Activated T-cell treated with anti-CD3 and anti-CD28 coated beads, Interleukin-2, amount 50 U/mL, for 48 hours (primary cell): Measurements from ENCODE around the gene LRRC32.

Experiments used
- DNase-seq, 2 experiments: peaks; one replicate each; pipeline ENCODE4 v3.0.0-alpha.2; 2020

Gene LRRC32

DNA sequence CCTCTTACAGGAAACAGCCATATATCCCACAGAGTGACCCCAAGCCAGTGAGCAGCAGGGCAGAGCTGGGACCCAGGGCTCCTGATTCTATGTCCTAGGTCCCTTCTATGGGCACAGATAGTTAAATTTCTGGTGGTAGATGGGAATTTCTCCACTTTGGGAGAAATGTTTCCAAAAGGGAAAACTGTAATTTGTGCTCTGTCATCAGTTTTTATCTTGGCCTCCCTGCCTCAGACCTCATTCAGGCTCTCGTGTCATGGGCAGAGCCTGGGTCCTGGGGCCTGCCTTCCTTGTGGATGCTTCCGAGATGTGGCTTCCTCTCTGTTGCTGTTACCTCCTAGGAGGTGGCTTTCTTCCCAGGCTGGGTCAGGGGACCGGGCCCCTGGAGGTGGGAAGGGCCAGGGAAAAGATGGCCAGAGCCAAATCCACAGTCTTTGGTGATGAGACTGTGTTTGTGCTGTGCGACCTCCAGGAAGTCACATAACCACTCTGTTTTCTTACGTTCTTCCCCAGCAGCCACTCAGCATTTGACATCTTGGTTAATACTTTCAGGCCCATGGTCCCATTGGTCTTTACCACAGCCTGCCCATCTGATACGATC lies 8.6 kb downstream of the LRRC32 start:
- no peak for DNase-seq

DNA sequence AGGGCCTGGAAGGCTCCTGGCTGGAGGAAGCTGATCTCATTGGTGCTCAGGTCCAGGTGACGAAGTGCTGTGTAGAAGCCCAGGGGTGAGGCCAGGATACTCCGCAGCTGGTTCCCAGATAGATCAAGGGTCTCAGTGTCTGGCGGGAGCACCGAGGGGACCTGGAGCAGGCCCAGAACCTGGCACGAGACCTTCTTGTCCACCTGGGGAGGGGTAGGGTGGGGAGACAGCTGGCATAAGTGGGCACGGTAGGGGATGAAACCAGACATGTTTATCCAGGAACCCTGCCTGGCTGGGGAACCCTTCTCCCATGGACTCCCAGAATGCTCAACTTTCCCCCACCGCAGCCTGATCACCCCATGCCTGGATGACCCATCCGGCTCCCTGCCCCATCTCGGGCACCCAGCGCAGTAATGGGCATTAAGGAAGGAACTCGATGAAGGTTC lies 9.2 kb downstream of the LRRC32 start:
- DNase-seq = no peak

DNA sequence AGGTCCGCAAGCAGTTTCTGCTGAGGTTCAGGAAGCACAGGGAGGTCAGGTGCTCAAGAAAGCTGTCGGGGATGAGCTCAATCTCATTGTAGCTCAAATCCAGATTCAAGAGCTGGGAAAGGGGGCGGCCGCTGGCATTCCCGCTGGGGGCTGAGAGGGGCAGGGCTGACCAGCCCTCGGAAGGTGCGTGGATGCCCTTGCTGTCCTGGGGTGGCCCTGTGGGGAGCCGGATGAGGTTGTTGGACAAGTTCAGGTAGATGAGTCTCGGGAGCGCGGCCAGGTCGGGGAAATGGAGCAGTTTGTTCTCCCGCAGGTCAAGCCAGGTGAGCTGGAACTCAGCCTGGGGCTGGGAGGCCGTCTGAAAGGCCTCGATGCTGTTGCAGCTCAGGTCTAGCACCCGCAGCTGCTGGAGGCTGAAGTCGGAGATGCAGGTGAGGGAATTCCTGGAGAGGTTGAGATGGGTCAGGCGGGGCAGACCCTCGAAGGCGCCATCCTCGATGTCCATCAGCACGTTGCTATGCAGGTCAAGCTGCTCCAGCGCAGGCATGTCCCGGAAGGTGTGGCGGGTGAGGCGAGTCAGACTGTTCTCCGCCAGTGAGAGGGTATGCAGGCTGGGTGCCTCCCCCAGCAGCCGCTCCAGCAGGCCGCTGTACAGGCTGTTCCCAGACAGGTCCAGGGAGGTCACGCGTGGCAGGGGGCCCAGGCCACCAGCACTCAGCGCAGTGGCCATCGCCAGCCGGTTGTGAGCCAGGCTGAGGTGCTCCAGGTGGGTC lies 9.8 kb downstream of the LRRC32 start:
- no peak for DNase-seq

DNA sequence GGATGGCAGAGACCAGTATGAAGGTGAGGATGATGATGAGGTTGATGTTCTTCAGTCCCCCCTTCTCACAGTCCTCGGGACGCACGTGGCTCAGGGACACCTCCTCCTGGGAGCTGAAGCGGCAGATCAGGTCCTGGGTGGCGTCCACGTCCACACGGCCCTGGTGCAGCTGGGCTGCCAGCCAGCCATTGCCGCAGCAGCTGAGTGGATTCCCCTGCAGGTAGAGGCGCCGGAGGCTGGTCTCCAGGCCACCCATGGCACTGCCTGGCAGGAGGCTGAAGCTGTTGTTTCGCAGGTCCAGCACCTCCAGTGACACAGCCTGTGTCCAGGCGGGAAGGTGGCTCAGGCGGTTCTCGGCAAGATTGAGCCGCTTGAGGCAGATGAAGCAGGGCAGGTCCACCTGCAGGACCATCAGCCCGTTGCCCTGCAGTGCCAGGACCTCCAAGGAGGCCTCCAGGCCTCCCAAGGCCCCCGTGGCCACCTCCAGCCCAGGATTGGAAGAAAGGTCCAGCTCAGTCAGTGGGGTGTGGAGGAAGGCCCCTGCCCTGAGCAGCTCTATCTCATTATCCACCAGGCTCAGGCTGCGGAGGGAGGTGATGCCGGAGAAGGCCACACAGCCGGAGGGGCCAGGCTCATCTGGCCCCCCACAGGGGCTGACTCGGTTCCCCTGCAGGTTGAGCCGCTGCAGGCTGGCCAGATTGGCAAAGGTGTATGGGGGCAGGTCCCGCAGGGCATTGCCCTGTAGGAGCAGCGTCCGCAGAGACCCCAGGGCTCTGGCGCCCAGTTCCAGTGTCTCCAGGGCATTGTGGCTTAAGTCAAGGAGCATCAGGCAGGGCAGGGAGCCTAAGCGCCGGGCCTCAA lies 10.6 kb downstream of the LRRC32 start:
- DNase-seq = no peak

DNA sequence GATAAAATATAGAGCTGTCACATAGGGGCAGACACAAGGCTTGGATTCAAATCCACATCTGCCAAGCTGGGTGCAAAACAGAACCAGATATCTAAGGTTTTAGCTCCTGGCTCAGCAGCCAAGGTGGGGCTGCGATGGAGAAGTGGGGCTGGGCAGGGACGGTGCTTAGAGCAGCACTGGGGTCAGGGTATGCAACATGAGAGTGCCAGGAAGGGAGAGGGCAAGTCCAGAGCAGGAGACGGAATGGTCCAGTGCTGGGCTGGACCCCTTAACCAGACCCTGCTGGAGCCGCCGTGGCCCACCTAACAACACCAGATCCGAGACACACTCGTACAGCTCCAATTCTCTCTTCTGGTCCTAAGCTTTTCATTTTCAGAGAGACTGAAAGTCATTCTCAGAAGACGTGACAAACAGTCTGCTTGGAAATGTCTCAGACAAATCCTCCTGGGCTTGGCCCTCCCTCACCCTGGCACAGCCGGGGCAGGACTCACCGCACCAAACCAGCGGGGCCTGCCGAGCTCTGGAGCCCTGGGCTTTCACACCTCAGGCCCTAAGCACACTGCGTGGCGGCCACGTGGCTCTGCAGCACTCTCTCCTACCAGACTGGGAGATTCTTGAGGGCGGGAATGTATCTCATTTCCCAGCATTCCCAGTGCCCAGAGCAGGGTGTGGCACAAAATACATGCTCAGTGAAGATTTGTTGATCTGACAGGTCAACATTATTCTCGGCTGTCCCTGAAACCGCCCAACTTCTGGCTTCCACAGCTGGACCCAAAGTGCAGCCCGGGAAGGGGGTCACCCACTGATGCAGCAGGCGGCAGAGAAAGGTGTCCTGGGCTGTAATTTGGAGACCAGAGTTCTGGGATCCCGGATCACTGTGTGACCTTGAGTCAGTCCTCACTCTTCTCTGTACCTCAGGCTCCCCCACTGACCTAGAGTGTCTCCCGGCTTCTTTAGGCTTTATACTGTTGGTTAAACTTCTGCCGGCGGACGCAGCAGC lies 11.6 kb downstream of the LRRC32 start:
- no peak for DNase-seq

DNA sequence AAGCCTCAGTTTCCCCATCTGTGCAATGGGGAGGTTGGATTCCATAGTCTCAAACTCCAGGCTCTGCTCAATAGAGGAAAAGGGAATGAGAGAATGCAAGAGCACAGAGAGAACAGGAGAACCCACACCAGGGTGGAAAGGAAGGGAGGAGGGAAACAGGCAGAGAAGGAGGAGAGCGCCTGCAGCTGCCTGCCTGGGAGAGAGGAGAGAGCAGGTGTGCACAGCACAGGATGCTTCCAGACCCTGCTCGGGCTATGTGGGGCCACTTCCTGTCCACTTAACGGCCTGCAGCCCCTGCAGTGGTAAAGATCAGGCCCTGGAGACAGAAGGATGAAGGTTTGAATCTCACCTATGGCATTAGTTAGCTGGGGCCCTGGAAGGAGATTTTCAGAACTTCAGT lies 12.3 kb downstream of the LRRC32 start:
- DNase-seq = no peak

DNA sequence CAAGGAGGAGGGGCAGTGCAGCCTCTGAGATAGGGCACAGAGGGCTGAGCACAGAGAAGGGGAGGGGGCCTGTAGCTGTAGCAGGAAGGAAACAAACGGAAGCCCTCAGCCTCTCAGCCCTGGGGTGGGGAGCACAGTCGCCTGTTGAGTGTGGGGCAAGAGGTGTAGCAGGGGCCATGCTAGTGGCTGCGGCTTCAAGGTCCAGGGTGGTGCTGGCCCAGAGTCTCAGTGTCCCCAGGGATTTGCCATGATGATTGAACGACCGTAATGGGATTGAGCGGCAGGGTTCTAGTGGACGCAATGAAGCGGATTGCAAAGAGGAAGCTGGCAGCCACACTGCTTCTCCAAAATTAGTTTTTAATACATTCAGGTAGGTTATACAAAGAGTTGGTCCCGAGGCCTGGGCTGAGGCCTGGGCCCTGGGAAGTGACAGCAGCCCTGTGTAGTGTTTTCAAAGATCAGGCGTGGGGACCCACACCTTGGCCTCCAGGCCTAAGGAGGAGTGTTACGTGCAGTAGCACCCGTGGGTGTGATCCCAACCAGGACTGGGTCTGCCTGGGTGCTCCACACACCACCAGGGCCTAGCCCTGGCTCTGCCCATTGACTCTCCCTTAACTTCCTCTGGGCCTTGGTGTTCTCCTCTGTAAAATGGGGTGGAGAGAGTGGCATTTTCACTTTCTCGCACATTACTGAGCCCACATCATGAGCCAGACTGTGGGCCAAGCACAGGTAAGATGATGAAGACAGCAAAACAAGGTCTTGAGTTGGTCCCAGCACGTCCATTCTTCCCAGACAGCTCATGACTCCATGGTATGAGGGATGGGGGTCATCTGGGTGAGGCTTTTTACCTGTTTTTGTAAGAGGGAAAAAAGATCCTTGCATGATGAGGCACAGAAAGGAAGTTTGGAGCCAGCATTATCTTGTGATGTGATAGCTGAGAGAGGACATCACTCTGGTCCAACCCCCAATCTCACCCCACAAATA lies 13.1 kb downstream of the LRRC32 start:
- no peak for DNase-seq

DNA sequence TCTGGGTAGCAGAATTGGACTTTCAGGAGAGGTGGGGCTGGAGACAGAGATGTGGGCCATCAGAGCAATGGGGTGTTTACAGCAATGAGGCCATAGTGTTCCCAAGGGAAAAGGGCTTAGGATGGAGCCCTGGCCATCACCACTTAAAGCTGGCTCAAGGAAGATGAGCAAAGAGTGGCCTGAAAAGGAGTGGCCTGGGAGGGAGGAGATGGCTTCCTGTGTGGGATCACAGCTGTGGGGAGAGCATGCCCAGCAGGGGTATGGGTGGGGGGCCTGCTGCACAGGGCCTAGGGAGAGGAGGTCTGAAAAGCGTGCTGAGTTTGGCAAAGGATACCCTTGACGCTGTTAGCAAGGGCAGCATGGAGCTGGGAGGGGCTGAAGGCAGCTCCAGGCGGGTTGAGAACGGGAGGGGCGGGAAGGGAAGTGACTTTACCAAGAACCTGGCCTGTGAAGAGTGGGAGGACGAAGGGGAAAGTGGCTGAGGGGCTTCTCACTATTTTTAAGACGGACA lies 13.9 kb downstream of the LRRC32 start:
- no peak for DNase-seq

DNA sequence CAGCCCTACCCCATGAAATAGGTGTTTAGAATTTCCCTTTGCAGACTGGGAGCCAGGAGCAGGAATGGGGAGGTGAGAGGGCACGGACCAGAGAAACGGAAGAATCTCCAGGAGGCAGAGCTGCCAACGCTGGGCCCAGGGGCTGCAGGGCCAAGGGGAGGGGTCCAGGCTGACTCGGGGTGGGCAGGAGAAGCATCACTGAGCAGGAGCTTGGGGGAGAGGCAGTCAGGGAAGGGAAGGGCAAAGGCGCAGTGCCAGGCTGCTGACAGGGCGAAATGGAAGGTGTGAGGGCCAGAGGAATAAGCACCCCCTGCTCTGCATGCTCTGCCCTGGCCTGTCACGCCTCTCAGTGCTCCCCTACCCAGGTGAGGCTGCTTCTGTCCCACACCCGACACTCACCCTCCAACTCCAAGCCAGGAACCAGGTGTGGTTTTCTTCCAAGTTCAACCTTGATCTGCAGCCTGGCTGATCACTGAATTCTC lies 14.5 kb downstream of the LRRC32 start:
- DNase-seq = no peak

DNA sequence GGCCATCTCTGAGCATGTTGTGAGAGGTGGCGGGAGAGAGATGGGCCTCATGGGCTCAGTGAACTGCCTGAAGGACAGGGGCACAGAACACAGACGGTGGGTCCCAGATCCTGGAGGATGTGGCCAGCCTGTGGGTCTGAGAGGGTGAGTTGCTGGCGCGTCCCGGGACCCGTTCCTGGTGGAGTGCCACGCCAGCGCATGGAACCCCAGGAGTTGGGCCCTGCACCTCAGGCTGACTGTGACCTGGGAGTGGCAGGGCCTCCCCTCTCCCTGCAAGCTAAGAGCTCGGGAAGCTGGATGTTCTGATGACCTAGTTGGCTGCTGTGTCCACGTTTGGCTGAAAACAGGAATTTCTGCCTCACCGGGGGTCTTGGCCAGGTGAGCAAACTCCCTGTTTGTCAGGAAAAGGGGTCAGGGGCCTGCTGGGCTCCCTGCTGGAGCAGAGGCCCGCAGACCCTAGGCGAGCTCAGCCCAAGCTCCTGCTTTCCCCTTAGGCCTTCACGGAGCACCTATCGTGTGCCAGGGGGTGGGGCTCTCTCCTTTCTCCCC lies 15.0 kb downstream of the LRRC32 start:
- no peak for DNase-seq

DNA sequence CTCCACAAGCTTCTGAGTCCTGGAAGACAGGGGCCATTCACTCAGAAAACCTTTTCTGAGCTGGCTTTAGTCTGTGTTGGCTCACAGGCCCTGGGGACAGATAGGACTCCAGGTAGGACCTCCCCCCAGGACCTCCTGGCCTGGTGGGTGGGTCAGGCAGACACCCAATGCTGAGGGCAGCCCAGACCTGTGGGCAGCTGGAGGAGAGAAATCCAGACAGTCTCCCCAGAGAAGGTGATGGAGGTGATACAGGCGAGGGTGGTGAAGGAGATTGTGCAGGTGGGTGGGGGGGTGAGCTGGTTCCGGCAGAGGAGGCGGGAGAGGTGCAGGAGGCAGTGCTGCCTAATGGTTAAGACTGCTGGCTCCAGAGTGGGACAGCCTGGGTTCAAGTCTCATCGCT lies 15.6 kb downstream of the LRRC32 start:
- DNase-seq = no peak

DNA sequence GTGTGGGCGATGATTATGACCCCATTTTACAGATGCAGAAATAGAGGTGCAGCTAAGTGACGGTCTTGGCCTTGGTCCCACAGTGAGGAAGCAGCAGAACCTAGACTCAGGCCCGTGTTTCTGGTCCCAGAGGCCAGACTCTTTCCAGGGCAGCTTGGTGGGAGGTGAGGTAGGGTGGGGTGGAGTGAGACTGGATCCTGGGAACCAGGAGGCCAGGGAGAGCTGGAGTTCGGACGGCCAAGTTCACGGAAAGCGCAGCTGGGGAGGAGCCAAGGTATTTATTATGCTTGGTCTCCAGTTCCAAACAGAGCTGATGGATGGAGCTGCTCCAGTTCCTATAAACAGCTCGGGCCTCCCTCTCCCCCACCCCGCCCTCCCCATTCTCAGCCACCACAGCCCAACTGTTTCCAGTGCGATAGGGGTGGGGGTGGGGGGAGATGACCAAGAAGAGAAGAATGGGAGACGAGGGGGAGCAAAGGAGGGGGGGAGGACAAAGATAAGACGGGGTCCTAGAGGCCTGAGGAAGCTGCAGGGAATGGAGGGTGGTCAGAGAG lies 16.2 kb downstream of the LRRC32 start:
- no peak for DNase-seq

DNA sequence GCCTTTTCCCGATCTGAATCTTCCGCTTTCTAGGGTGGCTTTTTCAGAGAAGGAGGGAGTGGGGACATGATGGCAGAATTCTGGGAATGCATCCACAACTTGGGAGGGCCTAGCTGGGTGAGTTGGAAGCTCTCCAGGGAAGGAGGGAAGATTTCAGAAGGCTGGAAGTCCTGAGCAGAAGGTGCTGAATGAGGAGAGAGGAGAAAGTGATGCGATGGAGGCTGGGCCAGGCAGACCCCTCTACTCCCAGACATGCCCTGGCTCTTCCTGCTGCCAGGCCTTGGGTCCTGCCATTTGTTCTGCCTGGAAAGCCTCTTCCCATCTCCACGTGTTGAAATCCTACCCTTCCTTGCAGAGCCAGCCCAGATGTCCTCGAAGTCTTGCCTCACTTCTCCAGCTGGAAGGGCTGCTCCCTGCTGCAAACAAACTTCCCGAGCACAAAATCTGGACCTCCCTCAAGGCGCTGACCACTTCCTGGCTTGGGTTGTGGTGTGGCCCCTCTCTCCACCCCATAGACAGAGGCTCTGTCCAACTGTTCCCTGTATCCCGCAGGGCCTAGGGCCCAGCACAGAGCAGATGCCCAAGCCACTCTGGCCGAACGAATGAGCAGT lies 16.8 kb downstream of the LRRC32 start:
- DNase-seq = no peak

DNA sequence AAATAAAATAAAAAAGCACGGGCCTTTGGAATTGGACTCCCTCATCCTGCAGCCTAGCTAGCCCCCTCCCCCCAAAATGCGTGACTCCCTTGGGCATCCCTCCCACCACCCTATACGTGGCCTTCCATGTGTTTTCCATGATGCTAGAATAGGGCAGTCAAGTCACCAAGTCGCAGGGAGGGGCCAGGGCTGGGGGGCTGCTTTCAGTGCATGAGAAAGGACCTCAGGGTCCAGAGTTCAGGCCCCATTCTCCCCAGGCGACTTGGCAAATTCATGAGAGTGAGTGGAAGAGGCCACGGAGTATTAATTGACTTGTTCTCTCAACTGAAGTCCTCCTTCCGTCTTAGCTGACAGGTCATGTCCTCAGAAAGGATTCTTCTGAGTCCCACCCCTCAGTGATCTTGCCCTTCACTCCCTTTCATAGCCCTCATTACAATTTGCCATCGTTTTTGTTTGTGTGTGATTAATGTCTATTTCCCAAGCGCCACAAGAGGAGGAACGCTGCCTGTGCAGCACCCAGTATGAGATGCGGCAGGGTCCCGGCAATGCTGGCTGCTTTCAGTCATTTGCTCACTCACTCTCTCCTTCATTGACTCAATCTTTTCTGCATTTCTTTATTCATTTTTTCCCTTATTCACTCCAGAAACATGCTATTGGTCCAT lies 17.4 kb downstream of the LRRC32 start:
- no peak for DNase-seq

DNA sequence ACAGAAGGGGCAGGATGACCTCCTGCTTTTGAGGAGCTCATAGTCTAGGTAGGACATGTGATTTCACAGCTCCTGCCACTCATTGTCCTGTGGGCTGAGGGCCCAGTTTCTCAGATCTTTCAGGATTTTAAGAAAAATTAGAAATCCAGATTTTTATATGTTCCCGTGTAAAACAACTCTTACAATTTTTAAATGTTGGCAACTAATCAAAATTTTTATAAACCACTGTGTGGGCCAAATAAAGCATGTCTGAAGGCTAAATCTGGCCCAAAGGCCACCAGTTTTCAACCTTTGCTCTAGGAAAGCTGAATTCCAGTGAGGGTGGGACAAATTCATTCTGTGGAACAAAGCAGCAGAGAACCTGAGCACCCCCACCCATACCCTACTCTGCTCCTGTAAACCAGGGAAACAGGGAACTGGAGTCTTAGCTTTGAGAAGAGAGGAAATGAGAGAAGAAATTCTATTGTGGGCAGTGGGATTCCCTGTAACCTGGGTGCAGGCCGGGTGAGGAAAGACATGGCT lies 20.6 kb downstream of the LRRC32 start:
- no peak for DNase-seq

DNA sequence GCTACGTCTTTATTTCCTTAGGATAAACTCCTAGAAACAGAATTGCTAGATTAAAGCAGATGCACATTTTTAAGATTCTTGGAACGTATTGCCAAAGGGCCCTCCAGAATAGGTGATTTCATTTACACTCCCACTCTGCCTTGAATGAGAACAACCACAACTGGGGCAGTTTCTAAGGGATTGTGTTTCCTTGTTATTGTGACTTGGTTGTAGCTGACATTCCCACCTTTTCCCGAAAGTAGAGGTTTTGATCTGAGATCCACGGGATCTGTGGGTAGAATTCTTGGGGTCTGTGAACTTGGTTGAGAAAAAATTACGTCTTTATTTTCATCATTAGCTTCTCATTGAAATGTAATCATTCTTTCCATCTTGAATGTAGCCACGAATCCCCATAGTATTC lies 21.5 kb downstream of the LRRC32 start:
- DNase-seq = no peak

DNA sequence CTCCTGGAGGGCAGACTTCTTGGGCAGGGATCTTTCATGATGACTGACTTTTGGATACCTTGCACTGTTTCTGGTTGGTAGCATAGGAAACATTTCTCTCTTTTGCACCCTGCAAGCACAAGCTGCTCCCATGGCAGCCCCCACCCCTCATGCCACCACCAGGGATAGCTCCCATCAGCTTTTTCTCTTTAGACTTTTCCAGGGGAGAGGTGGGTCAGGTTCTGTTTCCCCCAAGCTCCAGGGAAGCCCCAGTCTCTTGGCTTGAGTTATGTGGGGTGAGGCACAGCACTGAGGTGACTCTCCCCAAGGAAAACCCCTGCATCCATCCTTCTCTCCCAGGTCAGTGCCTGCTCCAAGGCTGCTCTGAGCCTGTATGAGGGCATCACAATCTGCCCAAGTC lies 22.5 kb downstream of the LRRC32 start:
- no peak for DNase-seq

DNA sequence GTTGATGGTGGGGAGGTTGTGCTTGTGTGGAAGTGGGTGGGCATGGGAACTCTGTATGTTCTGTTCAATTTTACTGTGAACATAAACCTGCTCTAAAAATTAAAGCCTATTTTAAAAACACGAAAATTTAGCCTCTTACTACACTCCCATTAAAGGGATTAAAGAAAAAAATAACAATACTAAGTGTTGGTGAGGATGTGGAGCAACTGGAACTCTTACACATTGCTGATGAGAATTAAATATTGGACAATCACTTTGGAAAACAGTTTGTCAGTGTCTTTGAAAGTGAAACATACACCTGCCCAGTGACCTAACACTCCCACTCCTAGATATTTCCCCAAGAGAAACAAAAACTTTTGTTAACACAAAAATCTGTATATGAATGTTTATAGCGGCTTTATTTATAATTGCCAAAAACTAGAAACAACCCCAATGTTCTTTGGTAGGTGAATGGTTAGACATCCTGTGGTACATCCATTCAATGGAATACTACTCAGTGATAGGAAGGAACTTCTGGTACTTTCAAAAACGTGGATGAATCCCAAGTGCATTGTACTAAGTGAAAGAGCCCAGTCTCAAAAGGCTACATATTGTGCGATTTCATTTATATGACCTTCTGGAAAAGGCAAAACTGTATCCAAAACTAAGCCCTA lies 23.5 kb downstream of the LRRC32 start:
- no peak for DNase-seq
